ENCODE measurements around the gene LRRC49.
"Not testable (repeated sequence)": the region's sequence is repeated elsewhere in the genome, so short reads cannot be mapped to it uniquely, and the experiment has no call there.

LRRC49 gene, protein sequence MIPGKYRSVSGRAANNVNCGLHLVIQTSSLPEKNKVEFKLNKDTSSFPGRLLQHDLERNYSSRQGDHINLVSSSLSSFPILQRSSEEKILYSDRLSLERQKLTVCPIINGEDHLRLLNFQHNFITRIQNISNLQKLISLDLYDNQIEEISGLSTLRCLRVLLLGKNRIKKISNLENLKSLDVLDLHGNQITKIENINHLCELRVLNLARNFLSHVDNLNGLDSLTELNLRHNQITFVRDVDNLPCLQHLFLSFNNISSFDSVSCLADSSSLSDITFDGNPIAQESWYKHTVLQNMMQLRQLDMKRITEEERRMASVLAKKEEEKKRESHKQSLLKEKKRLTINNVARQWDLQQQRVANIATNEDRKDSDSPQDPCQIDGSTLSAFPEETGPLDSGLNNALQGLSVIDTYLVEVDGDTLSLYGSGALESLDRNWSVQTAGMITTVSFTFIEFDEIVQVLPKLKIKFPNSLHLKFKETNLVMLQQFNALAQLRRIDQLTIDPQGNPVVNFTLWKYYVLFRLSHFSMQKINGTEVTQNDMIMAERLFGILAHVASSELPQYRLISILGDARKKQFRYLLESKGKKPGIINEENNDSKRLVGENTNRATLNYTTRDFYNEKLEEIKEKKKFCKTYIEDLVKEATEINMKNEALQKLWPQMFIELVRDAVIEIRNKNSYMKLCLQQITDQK

DNA sequence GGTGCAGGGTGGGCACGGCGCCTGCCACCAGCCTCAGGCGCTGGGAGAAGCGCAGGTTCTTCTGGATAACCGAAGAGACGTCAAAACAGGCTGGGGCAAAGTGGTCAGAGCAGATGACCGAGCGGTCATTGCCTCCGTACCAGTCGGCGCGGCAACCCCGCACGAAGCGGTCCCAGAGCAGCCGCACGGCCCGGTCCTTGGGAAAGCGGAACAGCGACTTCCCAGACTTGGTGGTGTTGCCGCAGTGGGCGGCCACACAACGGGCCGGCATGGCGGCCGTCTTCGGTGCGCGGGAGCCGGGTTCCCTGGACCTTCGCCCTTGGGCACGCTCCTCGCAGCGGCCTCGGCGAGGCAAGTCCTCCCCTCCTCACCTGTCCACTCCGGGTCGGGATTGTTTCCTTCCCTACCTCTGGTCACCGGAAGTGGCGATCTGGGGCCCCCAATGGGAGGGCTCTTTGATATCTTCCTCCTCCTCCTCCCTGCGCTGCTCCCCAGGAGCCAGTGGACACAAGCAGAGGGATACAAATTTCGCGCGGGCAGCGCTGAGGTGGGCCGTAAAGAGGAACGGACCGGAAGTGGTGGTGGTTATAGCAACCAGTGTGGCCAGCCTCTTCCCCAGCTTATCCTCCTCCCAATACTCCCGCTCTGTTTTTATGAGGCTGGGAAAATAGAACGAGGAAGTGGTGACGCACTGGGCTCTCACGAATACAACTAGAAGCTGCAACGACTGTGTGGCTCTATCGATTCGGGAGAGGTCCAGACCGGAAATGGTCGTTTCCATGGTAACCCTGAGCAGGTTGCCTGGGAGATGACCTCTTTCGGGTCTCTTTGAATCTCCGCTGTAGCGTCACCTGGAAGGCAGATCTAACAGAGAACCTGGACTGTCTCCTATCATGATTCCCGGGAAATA is at the start of gene LRRC49, which contains the start of gene THAP10:
Gene LRRC49 (plus strand): TSS at position 825 of the 910 bp plus-strand sequence. CDS start 69 bp downstream, at position 894.
Gene THAP10 (minus strand): TSS at position 432 of the 910 bp plus-strand sequence. CDS start 161 bp downstream, at position 271.
- DNase-seq (ENCODE audit: low spot score), result no peak

DNA sequence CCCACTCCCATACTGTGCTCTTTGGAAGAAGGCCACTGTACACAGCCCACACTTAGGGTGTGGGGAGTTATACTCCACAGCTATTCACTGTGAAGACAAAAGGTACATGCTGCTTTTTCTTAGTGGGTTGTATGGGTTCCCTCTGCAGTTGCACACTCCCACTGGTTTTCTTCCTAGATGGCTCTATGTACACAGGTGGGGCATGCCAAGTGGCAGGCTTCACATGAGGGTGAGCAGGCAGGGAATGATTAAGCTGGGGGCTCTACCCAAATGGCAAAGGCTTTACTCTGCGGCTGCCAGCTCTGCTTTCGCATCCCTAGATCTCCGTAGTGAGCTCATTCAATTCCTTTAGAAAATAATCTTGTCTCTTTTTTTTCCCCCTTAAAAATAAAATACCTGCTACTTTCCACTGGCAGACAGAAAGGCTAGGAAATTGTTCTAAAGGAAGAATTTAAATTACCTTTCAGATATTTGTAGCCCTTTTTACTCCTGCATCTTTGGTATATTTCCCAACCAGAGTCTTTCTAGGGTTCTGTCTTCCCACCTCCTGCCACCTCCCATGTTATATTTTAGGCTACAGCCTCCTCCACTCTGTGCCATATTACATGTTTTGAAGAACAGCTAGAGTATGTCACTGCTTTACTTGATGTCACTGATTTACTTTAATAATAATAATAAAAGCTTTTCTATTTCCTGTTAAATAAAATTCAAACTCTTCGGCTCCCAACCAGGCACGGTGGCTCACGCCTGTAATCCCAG is 46.8 kb upstream of the LRRC49 start:
- no peak for DNase-seq (ENCODE audit: low spot score)

DNA sequence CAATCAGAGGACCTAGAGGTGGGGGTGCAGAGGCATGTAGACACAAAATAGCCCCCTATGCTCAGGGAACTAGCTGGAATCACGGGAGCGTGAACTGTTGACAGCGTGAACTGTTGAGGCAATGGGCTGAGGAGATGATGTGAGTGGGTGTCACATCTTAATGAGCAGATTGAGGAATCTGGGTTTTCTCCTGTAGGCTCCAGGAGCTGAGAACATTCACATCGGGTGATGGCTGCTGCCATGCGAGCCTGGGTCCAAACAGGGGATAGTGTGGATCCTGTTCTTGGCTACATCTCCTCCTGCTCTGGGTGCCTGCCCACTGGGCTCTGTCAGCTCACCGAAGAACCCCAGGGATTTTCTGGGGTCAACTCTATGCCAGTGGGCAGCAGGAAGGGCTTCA is 40.7 kb upstream of the LRRC49 start:
- no peak for DNase-seq (ENCODE audit: low spot score)

DNA sequence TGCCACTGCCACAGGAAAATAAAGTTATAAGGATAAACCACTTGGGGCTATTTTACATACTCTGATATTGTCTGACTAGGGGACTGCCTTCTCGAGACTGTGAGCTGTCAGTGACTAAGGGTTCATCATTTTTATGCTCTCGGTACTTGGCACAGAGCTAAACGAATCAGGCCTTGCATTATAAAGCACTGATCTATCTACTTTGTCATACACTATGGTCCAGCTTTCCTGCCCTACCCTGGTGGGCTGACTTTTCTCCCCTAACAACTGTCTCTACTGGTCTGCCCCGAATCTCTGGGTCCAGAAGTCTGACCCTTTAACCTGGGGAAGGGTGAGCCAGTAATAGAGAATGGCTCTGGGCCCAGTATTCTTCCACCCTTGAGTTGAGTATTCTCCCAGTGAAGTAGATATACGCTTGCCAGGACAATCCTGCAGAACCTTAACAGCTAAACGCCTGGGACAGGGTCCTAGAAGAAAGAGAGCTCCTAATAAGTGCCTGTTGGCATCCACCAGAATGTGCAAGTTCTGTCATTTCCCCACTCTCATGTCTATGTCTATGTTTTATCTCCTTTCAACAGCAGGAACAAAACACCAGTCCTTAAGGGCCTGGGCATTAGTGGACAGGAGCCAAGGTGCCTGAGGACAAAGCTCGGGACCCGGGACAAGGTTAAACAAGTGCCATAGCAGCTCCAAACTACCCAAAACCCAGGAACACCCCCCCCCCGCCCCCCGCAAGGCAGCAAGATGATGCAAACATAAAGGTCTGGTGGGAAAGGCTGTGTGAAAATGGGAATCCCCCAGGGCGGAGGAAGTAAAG is 39.9 kb upstream of the LRRC49 start:
- DNase-seq (ENCODE audit: low spot score), result no peak

DNA sequence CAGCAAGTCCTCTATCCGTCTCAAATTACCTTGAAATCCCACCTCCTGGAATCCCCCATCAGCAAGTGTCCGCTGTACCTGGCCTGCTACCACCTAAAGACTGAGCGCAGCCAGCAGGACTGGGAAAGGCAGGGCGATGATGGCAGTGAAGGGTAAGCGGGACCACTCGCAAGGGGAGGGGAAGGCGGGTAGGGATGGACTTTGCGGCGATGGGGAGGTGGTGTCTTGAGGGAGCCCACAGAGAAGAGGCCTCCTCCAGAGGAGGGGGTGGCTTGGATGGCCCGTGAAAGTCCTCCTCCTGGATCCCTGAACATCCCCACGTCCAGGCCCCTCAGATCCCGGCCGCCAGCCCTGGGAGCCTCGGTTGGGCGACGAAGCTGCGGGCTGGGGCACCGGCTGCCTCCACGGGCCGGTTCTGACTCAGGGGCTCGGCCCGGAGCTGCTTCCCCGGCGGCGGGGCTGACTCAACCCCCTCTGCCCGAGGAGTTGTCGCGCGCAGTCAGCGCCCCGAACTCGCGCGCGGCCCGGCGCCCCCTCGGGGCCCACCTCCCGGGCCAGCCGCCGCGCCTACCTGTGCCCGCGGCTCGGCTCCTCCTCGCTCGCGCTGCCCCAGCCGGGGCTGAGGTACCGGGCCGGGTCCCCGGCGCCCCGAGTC is 39.2 kb upstream of the LRRC49 start:
- no peak for DNase-seq (ENCODE audit: low spot score)

DNA sequence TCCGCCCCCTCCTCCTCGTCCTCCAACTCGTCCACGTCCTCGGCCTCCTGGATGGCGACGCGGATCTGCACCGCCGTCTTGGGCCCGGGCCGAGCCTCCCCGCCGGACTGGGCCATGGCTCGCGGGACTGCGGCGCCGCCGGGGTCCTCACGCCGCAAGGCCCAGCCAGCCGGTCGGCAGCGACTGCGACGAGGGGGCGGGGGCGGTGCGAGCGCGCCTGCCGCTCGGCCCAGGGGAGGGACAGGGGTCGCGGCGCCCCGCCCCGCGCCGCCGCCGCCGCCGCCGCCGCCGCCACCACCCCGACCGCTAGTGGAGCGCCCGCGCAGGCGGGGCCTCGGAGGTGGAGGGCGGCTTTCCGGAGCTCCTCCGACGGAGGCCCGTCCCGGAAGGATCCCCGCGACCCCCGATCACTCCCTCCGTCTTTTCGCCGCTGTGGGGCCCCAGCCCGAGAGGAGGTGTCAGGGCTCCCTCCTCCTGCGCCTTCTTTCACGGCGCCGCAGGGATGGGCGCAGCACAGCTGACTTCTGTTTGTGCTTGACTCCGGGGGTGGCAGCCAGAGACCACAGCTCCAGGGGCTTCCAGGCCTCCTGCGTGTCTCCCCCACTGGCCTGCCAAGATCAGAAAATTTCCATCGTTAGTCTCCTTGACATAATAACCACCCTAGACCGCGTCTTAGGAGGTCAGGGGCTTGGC is 38.5 kb upstream of the LRRC49 start, which contains the start of gene LARP6:
Gene LARP6 (minus strand): TSS at position 185 of the 693 bp plus-strand sequence. CDS start 69 bp downstream, at position 116.
- no peak for DNase-seq (ENCODE audit: low spot score)

DNA sequence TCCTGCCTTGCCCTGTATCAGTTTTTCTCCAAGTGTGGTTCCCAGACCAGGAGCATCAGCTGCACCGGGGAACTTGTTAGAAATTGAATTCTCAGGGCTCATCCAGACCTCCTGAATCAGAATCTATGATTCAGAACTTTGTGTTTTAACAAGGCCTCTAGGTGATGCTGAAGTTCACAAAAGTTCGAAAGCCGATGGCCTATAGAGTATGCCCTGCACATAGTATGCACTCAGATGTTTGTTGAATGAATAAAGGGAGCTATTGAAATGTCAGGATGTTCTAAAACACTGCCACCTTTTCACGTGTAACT is 38.0 kb upstream of the LRRC49 start:
- DNase-seq (ENCODE audit: low spot score), result no peak

DNA sequence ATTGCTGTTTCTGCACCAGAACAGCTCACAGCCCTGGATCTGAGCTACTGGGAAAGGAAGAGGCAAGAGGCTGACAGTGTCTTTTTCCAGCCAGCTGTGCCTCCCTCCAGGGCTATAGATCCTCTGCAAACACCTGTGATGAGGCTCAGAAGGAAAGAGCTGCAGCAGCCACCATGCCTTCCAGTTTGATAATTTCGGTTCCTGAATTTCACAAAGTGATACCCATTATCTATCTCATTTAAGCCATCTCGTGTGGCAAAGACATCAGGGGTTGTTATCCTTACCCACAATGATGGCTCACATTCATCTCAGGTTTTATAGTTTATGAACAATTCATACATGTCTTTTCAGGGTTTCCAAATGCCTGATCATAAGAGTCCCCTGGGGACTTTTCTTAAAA is 36.9 kb upstream of the LRRC49 start:
- no peak for DNase-seq (ENCODE audit: low spot score)

DNA sequence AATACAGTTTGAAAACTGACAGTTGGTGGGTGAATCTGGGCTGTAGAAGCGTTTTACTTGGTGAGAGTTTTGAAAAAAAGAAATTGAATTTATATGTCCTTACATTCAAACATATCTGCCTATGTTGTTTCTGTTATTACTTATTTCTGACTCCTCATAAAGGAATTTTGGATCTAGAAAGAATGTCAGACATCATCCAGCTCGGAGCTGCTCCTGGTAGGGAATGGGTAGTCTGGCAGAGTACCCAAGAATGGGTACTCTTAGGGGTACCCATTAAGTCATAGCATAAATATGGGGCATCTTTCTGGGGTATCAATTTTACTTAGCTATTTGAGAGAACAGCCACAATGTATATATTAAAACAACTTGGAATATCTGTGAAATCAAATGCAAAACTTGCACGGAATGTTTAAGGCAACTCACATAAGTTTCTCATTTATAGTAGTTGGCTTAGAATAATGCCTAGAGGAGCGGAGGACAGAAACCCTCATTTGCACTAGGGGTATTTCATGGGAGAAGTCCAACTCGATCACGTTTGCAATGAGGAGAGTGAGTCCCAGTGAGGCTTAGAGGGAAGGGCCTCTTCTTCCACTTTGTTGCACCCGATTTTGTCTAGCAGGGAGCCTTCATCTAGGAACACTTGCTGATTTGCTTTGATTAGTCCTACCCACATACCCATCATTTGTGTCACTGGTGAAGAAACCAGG is 36.3 kb upstream of the LRRC49 start:
- DNase-seq (ENCODE audit: low spot score), result no peak

DNA sequence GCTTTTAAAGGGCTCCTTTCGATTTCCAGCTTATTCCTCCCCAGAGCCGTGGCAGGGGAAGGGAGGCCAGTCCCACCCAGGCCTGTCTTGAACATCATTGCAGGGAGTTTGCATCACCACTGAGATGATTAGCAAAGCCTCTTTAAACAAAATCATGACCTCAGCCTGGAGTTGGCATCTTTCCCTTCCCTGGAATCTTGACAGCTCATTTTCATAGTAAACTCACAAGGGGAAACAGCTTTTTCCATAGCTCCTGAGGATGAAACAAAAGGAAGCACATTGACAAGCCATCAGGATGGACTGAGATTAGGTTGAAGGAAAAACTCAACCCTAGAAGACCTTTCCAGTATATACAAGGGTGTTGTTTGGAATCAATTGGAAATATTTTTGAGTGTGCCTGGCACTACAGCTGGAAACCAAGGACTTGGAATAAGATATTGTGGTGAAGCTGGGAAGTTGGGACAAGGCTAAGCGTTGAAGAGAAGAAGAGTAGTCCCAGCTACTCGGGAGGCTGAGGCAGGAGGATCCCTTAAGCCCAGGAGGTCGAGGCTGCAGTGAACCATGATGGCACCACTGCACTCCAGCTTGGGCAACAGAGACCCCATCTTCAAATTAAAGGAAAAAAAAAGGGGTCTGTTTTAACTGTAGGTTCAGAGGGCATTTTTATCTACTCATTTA is 35.6 kb upstream of the LRRC49 start:
- no peak for DNase-seq (ENCODE audit: low spot score)

DNA sequence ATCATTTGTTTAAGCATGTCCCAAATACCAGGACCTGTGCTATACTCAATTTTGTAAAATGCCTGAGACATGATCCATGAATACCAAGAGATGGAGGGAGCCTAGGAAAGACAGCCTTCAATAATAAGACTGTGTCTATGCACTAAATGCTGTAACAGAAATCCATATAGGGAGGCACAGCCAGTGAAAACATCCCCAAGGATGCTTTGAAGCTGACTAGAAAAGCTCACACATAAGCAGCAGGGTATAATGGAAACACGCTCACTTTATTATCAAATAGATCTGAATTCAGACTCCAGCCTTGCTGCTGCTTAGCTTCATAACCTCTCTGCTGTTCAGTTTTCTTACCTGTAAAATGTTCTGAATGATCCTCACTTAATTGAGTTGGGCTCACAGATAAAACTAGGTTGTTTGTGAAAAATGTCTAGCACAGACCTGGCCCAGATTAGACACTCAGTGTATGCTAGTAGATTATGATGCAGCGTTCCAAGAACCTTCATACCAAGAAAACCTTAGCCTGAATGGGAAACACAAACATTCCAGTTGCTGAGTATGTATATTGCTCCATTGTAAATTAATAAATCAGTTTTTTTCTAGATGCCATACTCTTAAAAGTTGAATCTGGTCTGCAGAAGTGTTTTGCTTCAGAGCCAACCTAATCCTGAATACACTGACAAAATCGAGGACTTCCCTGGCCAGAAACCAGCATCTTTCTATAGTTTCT is 34.9 kb upstream of the LRRC49 start:
- DNase-seq (ENCODE audit: low spot score), result no peak

DNA sequence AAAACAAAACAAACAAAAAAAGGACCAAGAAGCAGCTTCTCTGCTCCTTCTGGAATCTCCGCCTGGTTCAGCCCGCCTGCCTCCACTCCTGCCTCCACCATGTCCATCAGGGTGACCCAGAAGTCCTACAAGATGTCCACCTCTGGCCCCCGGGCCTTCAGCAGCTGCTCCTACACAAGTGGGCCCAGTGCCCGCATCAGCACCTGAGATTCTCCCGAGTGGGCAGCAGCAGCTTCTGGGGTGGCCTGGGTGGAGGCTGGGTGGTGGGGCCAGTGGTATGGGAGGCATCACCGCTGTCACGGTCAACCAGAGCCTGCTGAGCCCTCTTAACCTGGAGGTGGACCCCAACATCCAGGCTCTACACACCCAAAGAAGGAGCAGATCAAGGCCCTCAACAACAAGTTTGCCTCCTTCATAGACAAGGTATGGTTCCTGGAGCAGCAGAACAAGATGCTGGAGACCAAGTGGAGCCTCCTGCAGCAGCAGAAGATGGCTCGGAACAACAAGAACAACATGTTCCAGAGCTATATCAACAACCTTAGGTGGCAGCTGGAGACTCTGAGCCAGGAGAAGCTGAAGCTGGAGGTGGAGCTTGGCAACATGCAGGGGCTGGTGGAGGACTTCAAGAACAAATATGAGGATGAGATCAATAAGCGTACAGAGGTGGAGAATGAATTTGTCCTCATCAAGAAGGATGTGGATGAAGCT is 33.9 kb upstream of the LRRC49 start:
- not testable (repeated sequence) for DNase-seq (ENCODE audit: low spot score)

DNA sequence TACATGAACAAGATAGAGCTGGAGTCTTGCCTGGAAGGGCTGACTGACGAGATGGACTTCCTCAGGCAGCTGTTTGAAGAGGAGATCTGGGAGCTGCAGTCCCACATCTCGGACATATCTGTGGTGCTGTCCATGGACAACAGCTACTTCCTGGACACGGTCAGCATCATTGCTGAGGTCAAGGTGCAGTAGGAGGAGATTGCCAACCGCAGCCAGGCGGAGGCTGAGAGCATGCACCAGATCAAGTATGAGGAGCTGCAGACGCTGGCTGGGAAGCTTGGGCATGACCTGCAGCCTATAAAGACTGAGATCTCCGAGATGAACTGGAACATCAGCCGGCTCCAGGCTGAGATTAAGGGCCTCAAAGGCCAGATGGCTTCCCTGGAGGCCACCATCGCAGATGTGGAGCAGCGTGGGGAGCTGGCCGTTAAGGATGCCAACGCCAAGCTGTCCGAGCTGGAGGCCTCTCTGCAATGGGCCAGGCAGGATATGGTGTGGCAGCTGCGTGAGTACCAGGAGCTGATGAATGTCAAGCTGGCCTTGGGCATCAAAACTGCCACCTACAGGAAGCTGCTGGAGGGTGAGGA is 33.2 kb upstream of the LRRC49 start:
- DNase-seq (ENCODE audit: low spot score), result no peak

DNA sequence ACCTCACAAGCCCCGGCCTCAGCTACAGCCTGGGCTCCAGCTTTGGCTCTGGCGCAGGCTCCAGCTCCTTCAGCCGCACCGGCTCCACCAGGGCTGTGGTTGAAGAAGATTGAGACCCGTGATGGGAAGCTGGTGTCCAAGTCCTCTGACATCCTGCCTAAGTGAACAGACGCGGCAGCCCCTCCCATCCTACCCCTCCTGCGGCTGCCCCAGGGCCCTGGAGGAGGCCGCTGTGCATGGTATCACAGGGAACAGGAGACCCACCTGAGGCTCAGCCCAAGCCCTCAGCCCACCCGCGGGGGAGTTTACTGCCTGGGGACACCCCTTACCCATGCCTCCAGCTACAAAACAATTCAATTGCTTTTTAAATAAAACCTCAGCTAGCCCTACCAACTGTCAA is 32.6 kb upstream of the LRRC49 start:
- no peak for DNase-seq (ENCODE audit: low spot score)

DNA sequence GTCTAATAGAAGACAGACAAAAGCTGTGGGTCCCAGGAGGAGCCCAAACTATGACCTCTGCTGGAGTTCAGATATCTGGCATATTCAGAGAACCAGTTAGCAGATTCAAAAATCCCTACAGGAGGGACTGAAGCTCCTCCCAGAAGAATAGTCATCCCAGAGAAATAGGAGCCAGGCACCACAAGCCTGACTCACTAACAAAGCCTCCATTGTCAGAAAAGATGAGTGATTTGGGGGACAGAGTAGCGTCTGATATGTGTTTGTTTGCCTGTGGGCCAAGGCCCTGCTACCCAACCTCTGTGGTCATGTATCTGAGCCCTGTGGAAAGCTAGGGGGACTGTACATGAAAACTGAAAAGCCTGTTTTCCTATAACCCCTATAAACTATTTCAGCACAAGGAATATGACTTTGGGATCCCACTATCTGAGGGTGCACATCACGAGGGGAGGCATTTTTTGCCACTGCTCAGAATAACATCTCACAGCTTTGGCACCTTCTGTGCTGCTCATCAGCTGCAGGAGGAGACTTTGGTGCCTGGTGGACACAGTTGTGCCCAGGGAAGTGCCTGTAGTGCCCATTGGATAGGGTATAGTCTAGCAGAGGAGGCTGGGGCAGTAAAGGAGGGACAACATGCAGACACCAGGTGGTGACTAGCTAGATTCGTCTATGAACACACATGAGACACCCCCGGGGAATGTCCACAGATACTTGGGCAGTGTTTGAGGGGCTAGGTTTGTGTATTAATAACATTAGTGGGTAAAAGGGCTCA is 29.0 kb upstream of the LRRC49 start:
- no peak for DNase-seq (ENCODE audit: low spot score)

All from NAMALWA (cell line).